HEK293 (cell line): ENCODE results near the gene SMCHD1.

ENCODE experiments used
- CTCF ChIP-seq: fragments of 450-650 bp; formaldehyde crosslinking; IDR thresholded peaks from 2 replicates; pipeline ENCODE4 v1.5.1; 2016; ENCODE audit warnings: missing biosample characterization, missing genetic modification characterization
- ZBTB20 ChIP-seq: fragments of 450-650 bp; formaldehyde crosslinking; IDR thresholded peaks from 2 replicates; pipeline ENCODE4 v1.5.1; 2016; ENCODE audit warnings: missing biosample characterization, missing genetic modification characterization
- ZNF140 ChIP-seq: fragments of 450-650 bp; formaldehyde crosslinking; IDR thresholded peaks from 2 replicates; pipeline ENCODE4 v1.5.1; 2016; ENCODE audit warnings: missing biosample characterization, missing genetic modification characterization
- ZNF324 ChIP-seq: fragments of 450-650 bp; formaldehyde crosslinking; IDR thresholded peaks from 2 replicates; pipeline ENCODE4 v1.5.1; 2016; ENCODE audit warnings: missing biosample characterization, missing genetic modification characterization
- ZNF350 ChIP-seq: fragments of 450-650 bp; formaldehyde crosslinking; IDR thresholded peaks from 2 replicates; pipeline ENCODE4 v1.5.0; 2017; ENCODE audit warnings: missing biosample characterization, mild to moderate bottlenecking, missing genetic modification characterization
- ZNF530 ChIP-seq: fragments of 450-650 bp; formaldehyde crosslinking; IDR thresholded peaks from 2 replicates; pipeline ENCODE4 v1.5.1; 2016; ENCODE audit warnings: low read depth, missing biosample characterization, missing genetic modification characterization
- ZNF624 ChIP-seq: fragments of 450-650 bp; formaldehyde crosslinking; IDR thresholded peaks from 2 replicates; pipeline ENCODE4 v1.5.1; 2017; ENCODE audit warnings: missing biosample characterization, missing genetic modification characterization
- ZNF707 ChIP-seq: fragments of 450-650 bp; formaldehyde crosslinking; IDR thresholded peaks from 2 replicates; pipeline ENCODE4 v1.5.1; 2016; ENCODE audit warnings: missing biosample characterization, missing genetic modification characterization
- ZNF768 ChIP-seq: fragments of 450-650 bp; formaldehyde crosslinking; IDR thresholded peaks from 2 replicates; pipeline ENCODE4 v1.5.1; 2018; ENCODE audit warnings: missing biosample characterization, mild to moderate bottlenecking, missing genetic modification characterization
- ZNF792 ChIP-seq: fragments of 450-650 bp; formaldehyde crosslinking; IDR thresholded peaks from 2 replicates; pipeline ENCODE4 v1.5.1; 2016; ENCODE audit warnings: missing biosample characterization, missing genetic modification characterization
- TF ChIP-seq, protein P1 (sequence below): fragments of 450-650 bp; formaldehyde crosslinking; IDR thresholded peaks from 2 replicates; pipeline ENCODE4 v1.5.1; 2016; ENCODE audit warnings: missing biosample characterization, missing genetic modification characterization
- TF ChIP-seq, protein P2 (sequence below): fragments of 450-650 bp; formaldehyde crosslinking; IDR thresholded peaks from 2 replicates; pipeline ENCODE4 v1.5.1; 2016; ENCODE audit warnings: missing biosample characterization, missing genetic modification characterization

- TF ChIP-seq CTCF (tag by site-specific recombination) (no peak), ZNF140 (tag by site-specific recombination) (no peak), ZNF768 (tag by site-specific recombination) (no peak), ZNF350 (no peak), ZBTB20 (tag by site-specific recombination) (no peak), ZNF530 (no peak), ZNF707 (tag by site-specific recombination) (no peak), ZNF792 (tag by site-specific recombination) (no peak), ZNF324 (no peak), ZNF624 (no peak)
- TF ChIP-seq, protein P1, sequence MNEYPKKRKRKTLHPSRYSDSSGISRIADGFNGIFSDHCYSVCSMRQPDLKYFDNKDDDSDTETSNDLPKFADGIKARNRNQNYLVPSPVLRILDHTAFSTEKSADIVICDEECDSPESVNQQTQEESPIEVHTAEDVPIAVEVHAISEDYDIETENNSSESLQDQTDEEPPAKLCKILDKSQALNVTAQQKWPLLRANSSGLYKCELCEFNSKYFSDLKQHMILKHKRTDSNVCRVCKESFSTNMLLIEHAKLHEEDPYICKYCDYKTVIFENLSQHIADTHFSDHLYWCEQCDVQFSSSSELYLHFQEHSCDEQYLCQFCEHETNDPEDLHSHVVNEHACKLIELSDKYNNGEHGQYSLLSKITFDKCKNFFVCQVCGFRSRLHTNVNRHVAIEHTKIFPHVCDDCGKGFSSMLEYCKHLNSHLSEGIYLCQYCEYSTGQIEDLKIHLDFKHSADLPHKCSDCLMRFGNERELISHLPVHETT: no peak
- TF ChIP-seq, protein P2, sequence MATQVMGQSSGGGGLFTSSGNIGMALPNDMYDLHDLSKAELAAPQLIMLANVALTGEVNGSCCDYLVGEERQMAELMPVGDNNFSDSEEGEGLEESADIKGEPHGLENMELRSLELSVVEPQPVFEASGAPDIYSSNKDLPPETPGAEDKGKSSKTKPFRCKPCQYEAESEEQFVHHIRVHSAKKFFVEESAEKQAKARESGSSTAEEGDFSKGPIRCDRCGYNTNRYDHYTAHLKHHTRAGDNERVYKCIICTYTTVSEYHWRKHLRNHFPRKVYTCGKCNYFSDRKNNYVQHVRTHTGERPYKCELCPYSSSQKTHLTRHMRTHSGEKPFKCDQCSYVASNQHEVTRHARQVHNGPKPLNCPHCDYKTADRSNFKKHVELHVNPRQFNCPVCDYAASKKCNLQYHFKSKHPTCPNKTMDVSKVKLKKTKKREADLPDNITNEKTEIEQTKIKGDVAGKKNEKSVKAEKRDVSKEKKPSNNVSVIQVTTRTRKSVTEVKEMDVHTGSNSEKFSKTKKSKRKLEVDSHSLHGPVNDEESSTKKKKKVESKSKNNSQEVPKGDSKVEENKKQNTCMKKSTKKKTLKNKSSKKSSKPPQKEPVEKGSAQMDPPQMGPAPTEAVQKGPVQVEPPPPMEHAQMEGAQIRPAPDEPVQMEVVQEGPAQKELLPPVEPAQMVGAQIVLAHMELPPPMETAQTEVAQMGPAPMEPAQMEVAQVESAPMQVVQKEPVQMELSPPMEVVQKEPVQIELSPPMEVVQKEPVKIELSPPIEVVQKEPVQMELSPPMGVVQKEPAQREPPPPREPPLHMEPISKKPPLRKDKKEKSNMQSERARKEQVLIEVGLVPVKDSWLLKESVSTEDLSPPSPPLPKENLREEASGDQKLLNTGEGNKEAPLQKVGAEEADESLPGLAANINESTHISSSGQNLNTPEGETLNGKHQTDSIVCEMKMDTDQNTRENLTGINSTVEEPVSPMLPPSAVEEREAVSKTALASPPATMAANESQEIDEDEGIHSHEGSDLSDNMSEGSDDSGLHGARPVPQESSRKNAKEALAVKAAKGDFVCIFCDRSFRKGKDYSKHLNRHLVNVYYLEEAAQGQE (tag by site-specific recombination): no peak
These were observed 26.5 kb upstream of the SMCHD1 start for GRCh38 chr18:2629003-2629402.
